Measurements from ENCODE around the gene PDE4A. TPM values are rescaled to one million over a fixed set of nuclear protein-coding genes. Genes with fewer than 3 reads are reported as not detected.

Gene PDE4A
- total RNA-seq, 4 donors from 2014 or later: 0.87 to 7.1 (median 2.3) TPM

DNA sequence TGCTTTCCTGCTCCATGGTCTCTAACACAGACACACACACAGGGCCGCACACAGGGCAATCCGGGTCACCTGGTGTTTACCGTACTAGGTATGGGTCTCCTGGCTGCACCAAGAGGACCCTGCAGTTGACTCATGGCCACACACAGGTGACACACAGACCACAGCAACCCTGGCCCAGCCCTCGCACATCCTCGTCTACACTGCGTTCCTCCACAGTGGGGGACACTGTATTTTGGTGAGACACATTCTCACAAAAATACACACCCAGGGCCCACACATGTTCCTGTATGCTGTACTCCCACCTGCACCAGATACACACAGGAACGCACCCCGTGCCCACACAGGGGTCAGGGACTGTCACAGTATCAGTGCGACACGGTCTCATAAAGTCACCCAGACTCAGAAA is 12.8 kb downstream of the PDE4A start:
- Histone ChIP-seq H3K27me3 (peaks cover 0 to 44% (median 4%) of the 10 kb centered on the region in 4 donors), H3K36me3 (no peaks in the 10 kb centered on the region), H3K4me1 (peaks cover 13 to 31% (median 15%) of the 10 kb centered on the region in 3 donors), H3K27ac (no peak overlapping the region), H3K4me3 (no peak overlapping the region), H3K9me3 (no peaks in the 10 kb centered on the region)
- WGBS, 2 donors: 71 to 100% methylated on average over 1 to 7 of the region's 10 CpGs
- intact Hi-C loops (cut with DNase I): no loop called here
- no peak for DNase-seq
- TF ChIP-seq CTCF (IDR thresholded peaks at IDR 0.05): no peak
- no peak for TF ChIP-seq POLR2A (IDR thresholded peaks at IDR 0.05)

- intact Hi-C loops (cut with DNase I): no loop called here
- H3K27me3 ChIP-seq: no peaks in the 10 kb centered on the region
- DNase-seq: no peak
- no peaks in the 10 kb centered on the region for H3K4me1 ChIP-seq
- H3K9me3 ChIP-seq: no peaks in the 10 kb centered on the region
- H3K36me3 ChIP-seq: no peaks in the 10 kb centered on the region
- no peak overlapping the region for H3K27ac ChIP-seq
- WGBS, 2 donors: 80 to 84% methylated on average over 5 of the region's 5 CpGs
- no peak for TF ChIP-seq CTCF (IDR thresholded peaks at IDR 0.05)
- TF ChIP-seq POLR2A (IDR thresholded peaks at IDR 0.05): no peak
- no peak overlapping the region for H3K4me3 ChIP-seq
These were observed 19.2 kb downstream of the PDE4A start for GRCh38 chr19:10439588-10439987.

- Histone ChIP-seq H3K9me3 (no peaks in the 10 kb centered on the region), H3K36me3 (peaks cover 0 to 5% (median 0%) of the 10 kb centered on the region in 3 donors), H3K27ac (no peak overlapping the region), H3K27me3 (no peaks in the 10 kb centered on the region), H3K4me1 (no peaks in the 10 kb centered on the region), H3K4me3 (no peak overlapping the region)
- no peak for DNase-seq
- intact Hi-C loops (cut with DNase I): no loop called here
- TF ChIP-seq POLR2A (IDR thresholded peaks at IDR 0.05): no peak
- TF ChIP-seq CTCF (IDR thresholded peaks at IDR 0.05): no peak
- WGBS, 2 donors: 87 to 88% methylated on average over 3 of the region's 3 CpGs
These were observed 22.4 kb downstream of the PDE4A start for GRCh38 chr19:10442698-10443097.

DNA sequence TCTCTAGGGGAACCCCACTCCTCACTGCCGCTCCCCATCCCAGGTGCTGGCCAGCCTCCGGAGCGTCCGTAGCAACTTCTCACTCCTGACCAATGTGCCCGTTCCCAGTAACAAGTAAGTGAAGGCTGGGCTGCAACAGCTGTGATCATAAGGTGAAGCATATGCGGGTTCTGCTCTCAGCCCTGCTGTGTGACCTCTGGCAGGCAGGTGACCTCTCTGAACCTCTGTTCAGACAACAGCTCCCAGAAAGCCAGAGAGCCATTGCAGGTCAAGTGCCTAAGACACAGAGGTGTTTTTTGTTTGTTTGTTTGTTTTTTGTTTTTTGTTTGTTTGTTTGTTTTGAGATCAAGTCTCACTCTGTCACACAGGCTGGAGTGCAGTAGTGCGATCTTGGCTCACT is 28.7 kb downstream of the PDE4A start:
- TF ChIP-seq POLR2A (IDR thresholded peaks at IDR 0.05) (no peak), CTCF (IDR thresholded peaks at IDR 0.05) (no peak)
- H3K4me1 ChIP-seq: no peaks in the 10 kb centered on the region
- no peaks in the 10 kb centered on the region for H3K9me3 ChIP-seq
- no peak overlapping the region for H3K27ac ChIP-seq
- no peak for DNase-seq
- H3K36me3 ChIP-seq: peaks cover 0 to 34% (median 0%) of the 10 kb centered on the region in 3 donors
- peaks cover 0 to 12% (median 0%) of the 10 kb centered on the region in 4 donors for H3K27me3 ChIP-seq
- H3K4me3 ChIP-seq: no peak overlapping the region
- 74 to 84% methylated on average over 2 to 3 of the region's 7 CpGs for WGBS, 2 donors
- intact Hi-C loops (cut with DNase I): no loop called here

GRCh38 chr19:10450191-10450852 is 30.0 kb downstream of the PDE4A start:
- no peak overlapping the region for H3K4me3 ChIP-seq
- intact Hi-C loops (cut with DNase I): no loop called here
- no peak for TF ChIP-seq CTCF (IDR thresholded peaks at IDR 0.05)
- no peak for TF ChIP-seq POLR2A (IDR thresholded peaks at IDR 0.05)
- DNase-seq: no peak
- H3K27me3 ChIP-seq: peaks cover 0 to 14% (median 0%) of the 10 kb centered on the region in 4 donors
- no peaks in the 10 kb centered on the region for H3K9me3 ChIP-seq
- H3K4me1 ChIP-seq: no peaks in the 10 kb centered on the region
- no peak overlapping the region for H3K27ac ChIP-seq
- WGBS, 2 donors: 90 to 97% methylated on average over 6 to 12 of the region's 14 CpGs
- H3K36me3 ChIP-seq: peaks cover 0 to 34% (median 0%) of the 10 kb centered on the region in 3 donors
